IPS DF 4.7 (cell line): ENCODE data around the gene PRDM8.
"Not testable (repeated sequence)": the region's sequence is repeated elsewhere in the genome, so short reads cannot be mapped to it uniquely, and the experiment has no call there.

Experiments
- DNase-seq: peaks from one replicate; pipeline ENCODE4 v3.0.0-alpha.2; 2013; ENCODE audit warnings: low spot score; ENCODE audit errors: extremely low read depth

The PRDM8 gene

GRCh38 chr4:80226094-80226493 lies 28.8 kb downstream of the PRDM8 start:
- no peak for DNase-seq

- DNase-seq: no peak
These were observed 31.2 kb downstream of the PRDM8 start for GRCh38 chr4:80228460-80228859.

- no peak for DNase-seq
These were observed 31.8 kb downstream of the PRDM8 start for GRCh38 chr4:80229128-80229527.

GRCh38 chr4:80229590-80229989 lies 32.3 kb downstream of the PRDM8 start:
- no peak for DNase-seq

GRCh38 chr4:80231180-80231579 lies 33.9 kb downstream of the PRDM8 start:
- DNase-seq: no peak

GRCh38 chr4:80232707-80233370 lies 35.5 kb downstream of the PRDM8 start:
- no peak for DNase-seq

- DNase-seq: no peak
These were observed 36.1 kb downstream of the PRDM8 start for GRCh38 chr4:80233390-80233789.

- DNase-seq: no peak
These were observed 38.1 kb downstream of the PRDM8 start for GRCh38 chr4:80235451-80235850.

GRCh38 chr4:80237992-80238391 lies 40.7 kb downstream of the PRDM8 start:
- DNase-seq: no peak

- no peak for DNase-seq
These were observed 42.3 kb downstream of the PRDM8 start for GRCh38 chr4:80239480-80240150.

GRCh38 chr4:80240976-80241375 lies 43.7 kb downstream of the PRDM8 start:
- no peak for DNase-seq

- no peak for DNase-seq
These were observed 46.1 kb downstream of the PRDM8 start for GRCh38 chr4:80243274-80244018.

GRCh38 chr4:80247484-80247883 lies 50.2 kb downstream of the PRDM8 start:
- DNase-seq: not testable (repeated sequence)

GRCh38 chr4:80249144-80249543 lies 51.8 kb downstream of the PRDM8 start:
- DNase-seq: no peak

- DNase-seq: no peak
These were observed 55.1 kb downstream of the PRDM8 start for GRCh38 chr4:80252427-80252826.

- DNase-seq: no peak
These were observed 55.6 kb downstream of the PRDM8 start for GRCh38 chr4:80252953-80253352.

- DNase-seq: no peak
These were observed 56.2 kb downstream of the PRDM8 start for GRCh38 chr4:80253510-80253909.
